RPMI7951 (cell line): ENCODE measurements around the gene TSPEAR. TPM values are rescaled to one million over a fixed set of nuclear protein-coding genes. Genes with fewer than 3 reads are reported as not detected.

Experiments used
- DNase-seq: peaks from one replicate; pipeline ENCODE4 v3.0.0-alpha.2; 2012; ENCODE audit warnings: low read depth
- total RNA-seq: library from RNA; depleted of rRNA; stranded (reverse); fragments of >200 nt; shearing (Covaris generic); gene quantifications from 2 replicates; pipeline ENCODE4 v1.2.3, GENCODE V29; 2014

TSPEAR gene
- total RNA-seq, 1 experiment from 2014 or later: not detected

DNA sequence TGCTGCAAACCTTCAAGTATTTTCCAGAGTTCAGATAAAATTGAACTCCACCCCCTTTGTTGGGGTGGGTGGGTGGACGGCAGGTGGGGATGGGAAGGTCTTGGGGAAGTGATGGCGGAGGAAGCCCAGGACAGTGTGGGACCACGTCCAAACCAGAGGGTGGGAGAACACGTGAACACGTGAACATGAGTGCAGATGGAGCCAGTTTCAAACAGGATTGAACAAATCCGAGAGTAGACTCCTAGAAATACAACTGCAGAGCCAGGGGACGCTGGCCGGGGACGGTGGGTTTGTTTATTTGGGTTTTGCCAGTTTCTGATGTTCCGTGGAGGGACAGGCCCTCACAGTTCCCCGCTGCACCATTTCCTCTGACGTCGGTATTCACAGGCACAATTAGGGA, 163.0 kb downstream of the TSPEAR start:
- DNase-seq: no peak

DNA sequence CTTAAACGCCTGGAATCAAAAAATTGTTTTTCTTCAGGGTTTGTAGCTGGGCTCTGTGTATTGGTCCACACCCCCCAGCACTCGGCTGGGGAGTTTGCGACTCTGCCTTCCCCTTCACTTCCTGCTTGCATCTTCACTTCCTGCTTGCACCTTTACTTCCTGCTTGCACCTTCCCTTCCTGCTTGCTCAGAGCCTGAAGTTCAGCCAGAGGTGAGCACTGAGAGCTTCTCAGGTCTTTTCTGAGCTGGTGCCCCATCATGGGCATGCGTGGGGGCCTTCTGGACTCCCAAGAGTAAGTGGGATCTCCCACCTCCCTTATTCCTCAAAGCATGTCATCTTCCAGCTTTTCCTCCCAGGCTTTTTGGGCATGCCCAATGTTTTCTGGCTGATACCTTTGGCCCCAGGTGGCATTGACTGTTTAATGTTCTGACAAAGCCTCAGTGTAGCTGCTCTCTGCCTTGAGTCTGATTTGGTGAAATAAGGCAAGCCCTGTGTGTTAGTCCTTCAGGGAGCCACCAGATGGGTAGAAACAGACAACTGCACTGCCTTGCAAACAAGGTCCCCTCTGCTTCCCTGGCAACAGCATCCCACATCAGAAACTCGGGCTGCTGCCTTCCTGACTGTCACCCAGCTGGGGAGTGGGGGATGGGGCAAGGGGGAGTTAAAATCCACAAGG, 163.6 kb downstream of the TSPEAR start:
- DNase-seq: no peak

DNA sequence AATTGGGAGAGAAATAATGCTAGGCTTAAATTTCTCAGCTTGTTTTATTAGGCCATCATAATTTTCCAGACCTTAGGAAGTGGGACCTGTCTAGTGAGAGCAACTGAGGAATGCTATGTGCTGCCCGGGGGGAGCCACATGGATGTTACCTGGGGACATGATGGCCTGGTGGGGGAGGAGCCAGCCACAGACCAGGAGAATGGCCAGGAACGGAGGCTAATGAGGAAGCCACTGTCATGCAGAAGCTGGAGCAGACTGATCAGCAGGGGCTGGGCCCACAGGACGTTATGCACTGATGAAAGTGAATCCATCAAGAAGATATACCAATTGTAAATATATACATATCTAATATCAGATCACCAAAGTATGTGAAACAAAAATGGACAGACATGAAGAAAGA, 166.8 kb downstream of the TSPEAR start:
- DNase-seq: no peak

DNA sequence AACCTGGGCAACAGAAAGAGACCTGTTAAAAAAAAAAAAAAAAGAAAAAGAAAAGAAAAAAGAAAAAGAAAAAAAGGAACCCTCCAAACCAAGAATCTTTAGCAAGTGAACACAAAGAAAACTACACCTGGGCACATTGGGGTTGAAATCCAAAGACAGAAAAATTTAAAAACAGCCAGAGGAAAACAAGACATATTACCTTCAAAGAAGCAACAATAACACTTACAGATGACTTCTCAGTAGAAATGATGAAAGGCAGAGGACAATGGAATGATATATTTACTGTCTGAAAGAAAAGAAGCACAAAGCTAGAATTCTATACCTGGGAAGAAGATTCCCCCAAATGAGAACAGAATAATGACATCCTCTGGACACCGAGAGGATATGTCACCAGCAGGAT, 168.7 kb downstream of the TSPEAR start:
- no peak for DNase-seq

DNA sequence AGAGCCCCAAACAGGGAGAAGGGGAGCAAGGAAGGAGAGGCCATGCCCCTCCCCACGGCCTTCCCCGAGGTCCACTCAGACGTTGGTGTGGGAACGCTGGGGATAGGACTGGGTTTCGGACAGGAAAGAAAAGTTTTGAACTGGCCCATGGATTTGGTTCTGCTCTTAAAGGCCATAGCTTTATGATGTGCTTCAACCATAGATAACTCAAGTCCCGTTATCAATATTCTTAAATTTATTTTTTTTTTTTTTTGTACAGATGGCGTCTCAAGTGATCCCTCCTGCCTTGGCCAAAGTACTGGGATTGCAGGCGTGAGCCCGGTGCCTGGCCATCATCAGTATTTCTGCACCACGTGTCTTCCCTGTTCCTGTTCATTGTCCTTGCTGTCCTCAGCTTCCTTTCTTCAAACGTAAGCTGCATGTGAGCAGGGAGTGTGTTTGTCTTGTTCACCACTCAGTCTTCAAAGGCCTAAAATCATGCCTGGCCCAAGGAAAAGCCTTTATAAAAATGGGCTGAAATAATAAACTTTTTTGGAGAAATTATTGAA, 170.6 kb downstream of the TSPEAR start:
- no peak for DNase-seq

DNA sequence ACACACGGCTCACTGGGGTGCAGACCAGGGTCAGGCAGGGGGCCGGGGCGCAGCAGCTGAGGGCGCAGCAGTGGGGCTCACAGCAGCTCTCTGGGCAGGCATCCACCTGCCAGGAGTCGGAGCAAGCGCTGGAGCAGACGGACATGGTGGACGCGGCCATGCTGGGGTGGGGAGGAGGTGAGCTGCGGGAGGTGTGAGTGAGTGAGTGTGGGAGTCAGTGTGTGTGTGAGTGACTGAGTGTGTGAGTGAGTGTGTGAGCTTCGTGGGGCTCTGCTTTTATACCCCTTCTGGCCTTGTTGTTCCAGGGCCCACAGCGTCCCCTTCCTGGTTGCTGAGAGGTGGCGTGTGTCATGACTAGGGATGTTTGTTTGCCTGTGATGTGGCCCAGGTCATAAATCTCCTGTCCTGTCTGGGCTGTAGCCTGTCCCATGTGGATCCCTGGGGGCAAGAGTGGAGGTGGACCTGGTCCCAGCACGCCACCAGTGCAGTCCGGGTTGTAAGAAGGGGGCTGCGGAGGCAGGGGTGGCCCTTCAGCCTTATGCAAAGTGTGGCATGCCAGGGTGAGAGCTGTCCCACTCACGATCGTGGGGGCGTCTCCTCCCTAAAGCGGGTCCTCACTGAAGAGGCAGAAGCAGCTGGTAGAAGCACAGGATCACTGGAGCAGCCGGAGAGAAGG, 171.2 kb downstream of the TSPEAR start, which contains the start of gene KRTAP10-1:
KRTAP10-1 (minus strand) TSS at position 205 of the 676 bp plus-strand sequence; CDS start at position 160, 45 bp downstream.
- DNase-seq: no peak

DNA sequence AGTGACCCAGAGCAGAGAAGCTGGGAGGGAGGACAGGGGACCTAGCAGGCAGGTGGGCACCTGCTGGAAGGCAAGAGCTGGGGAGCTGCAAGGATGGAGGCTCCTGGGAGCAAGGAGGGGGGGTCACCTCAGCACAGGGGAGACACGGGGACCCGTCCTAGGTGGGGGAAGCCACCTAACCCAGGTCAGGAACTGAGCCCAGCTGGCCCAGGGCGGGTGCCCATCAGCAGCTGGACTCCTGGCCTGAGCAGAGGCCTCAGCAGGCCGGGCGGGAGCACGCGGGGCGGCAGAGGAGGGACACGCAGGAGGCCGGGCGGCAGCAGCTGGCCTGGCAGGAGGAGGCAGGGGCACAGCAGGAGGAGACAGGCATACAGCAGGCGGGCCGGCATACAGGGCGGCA, 172.3 kb downstream of the TSPEAR start:
- DNase-seq: no peak

DNA sequence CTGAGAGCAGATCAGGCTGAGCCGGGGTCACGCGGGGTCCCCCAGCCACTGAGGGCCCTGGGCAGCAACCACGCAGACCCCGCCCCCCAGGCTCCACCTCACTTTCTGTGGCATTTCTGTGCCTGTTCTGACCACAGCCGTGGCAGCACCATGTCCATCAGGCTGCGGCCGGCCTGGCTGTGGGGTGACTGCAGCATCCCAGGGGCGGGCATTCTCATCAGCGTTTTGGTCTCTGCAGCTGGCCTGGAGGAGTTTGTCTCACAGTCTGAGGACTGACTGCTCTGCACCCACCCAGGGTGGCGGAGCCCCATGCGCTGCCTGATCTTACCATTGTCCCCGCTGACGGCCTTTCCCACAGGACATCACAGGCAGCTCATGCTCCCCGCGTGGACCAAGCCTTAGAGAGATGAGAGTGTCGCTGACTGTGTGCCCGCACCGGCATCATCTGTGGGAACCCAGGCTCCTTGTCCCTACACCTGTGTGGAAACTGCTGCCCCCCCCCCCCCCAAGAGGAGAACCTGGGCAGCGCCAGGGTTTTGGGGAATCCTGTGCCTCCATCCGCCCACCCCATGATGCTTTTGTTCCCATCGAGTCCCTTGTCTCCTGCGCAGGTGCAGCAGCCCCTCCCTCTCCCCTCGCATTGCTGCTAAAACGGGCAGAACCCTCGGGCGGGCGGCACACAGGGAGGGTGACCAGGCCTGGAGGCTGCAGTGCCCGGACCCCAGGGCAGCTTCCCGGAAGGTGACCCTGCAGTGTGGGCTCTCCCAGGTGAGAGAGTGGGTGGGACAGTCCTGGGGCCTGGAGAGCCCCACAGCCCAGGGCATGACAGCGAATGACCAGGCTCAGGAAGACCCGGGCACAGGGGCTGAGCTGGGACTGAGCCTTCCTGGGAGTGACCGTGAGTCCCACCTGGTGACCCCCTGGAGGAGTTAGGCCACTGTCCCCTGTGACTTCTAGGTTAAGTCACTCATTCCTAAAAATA, 173.2 kb downstream of the TSPEAR start:
- no peak for DNase-seq

DNA sequence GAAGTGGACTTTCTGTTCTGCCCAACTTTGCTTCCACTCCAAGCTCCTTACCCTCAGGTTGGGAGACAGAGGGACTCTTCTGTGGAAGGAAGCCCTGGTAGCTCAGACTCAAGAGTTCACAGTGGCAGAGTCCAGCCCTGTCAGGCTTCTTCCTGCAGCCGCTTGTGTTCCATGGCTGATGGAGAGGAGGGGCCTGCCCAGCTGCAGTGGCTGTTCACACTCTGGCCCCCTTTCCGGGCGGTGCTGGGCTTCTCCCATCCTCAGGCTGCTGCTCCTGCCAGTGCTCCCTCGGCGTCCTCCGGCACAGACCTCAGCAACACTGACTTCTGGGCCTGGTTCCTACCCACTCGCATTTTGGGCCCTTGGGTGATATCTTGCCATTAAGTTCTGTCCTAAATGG, 175.4 kb downstream of the TSPEAR start:
- no peak for DNase-seq

DNA sequence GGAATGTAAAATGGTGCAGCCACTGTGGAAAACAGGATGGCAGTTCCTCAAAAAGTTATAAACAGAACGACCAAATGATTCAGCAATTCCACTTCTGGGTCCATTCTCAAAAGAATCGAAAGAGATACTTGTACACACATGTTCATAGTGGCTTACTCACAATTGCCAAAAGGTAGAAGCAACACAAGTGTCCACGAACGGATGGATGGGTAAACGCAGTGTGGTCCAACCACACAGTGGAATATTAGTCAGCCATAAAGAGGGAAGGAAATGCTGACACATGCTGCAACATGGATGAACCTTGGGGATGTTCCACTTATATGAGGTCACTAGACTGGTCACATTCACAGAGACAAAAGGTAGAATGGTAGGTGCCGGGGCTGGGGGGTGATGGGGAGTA, 176.7 kb downstream of the TSPEAR start:
- no peak for DNase-seq

DNA sequence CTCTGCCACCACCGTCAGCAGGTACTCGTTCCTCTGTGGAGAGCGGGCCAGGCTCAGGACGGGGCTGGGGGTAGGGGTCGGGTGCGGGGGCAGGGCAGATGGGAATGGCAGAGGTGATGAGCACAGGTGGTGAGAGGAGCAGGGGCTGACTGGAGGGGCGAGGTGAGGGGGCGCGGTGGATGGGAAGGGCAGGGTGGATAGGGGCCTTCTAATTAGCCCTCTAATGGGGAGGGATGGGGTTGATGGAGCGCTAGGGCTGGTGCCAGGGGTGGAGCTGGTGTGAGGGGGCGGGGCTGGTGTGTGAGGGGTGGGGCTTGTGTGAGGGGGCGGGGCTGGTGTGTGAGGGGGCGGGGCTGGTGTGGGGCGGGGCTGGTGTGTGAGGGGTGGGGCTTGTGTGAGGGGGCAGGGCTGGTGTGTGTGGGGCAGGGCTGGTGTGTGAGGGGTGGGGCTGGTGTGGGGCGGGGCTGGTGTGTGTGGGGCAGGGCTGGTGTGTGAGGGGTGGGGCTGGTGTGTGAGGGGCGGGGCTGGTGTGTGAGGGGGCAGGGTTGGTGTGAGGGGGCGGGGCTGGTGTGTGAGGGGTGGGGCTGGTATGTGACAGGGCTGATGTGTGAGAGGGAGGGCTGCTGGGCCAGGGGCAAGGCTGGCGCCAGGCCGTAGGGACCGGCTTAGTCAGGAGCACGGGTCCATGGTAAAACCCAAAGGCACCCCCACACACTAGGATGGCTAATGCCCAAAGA, 177.3 kb downstream of the TSPEAR start:
- DNase-seq: no peak

DNA sequence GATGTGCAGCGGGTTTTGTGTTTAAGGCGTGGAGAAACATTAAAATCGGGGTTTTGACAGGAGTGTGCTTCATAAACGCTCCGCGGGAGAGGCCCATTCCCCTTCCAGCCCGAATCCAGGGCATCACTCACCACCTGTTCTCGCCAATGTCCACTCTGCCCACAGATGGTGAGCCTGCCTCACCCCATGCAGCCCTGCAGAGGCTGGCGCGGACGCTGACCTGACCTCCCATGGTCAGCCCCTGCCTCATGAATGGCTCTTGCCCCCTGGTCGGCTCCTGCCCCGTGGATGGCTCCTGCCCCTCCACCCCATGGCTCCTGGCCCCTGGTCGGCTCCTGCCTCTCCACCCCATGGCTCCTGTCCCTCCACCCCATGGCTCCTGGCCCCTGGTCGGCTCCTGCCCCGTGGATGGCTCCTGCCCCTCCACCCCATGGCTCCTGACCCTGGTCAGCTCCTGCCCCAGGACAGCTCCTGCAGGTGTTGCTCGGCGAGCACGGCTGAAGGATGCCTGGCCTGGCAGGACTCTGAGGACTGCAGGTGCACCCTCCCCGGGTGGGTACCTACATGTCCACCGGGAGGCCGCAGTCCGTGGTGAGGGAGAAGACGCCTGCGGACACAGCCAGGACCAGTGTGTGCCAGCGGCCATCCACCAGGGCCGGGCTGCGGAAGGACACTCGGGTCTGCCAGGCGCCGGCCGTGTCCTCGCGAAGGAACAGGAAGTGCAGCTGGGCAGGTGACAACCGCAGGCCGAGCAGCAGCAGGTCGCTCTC, 178.1 kb downstream of the TSPEAR start:
- DNase-seq: no peak

DNA sequence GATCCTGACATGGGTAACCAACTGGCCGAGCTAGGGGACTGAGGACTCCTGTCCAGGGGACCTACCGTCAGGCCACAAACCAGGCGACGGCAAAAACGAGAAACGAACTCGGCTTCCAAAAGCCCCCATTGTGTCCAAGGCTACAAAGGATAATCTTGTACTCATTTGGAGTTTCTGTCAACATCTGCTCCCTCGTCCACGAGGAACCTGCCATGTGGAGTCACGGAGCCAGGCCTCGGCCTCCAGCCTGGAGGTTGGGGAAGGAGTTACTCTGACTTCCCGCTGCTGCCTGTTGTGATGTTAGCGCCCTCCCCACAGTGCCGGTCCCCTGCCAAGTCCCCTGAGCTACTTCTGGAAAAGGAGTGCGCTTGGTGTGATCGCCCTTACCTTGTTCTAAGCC, 178.7 kb downstream of the TSPEAR start:
- no peak for DNase-seq

DNA sequence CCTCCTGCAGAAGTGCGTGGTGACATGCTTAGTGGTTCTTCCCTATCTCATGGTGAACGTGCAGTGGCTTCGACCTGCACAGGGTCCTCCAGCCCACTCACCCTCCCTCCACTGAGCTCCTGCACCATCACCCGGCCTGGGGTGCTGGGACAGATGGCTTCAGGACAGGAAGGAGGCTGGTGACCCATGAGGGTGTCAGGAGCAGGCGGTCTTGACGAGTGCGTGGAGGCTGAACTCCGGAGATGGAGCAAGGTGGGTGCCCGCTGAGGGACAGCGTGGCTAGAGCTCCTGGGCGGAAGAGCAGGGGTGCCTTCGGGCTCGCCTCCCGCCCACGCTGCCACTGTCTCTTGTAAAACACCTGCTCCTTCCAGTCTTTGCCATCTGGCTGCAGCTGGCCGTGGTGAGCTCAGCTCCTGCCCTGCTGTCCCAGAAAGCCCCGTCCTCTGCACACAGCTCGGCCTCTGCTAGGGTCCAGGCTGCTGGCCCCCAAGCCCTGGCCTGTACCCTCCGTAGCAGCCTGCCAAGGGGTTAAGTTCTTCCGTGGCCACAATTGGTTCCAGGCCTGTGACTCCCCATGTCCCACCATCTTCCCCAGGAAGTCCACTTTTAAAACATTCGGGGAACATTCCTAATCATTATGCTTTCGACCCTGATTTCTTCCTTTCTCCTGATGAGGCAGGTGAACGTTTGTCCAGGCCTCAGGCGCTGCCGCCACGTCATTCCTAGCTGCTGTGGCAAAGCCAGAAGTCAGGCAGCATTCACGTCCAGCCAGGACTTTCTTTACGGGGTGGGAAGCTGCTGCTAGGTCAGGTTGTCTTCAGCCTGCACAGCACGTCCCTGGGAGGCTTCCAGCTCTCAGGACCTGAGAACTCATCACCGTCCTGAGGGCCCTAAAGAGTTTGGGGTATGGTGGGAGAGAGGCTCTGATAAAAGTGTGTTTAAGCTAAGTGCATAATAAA, 179.5 kb downstream of the TSPEAR start:
- DNase-seq: no peak

DNA sequence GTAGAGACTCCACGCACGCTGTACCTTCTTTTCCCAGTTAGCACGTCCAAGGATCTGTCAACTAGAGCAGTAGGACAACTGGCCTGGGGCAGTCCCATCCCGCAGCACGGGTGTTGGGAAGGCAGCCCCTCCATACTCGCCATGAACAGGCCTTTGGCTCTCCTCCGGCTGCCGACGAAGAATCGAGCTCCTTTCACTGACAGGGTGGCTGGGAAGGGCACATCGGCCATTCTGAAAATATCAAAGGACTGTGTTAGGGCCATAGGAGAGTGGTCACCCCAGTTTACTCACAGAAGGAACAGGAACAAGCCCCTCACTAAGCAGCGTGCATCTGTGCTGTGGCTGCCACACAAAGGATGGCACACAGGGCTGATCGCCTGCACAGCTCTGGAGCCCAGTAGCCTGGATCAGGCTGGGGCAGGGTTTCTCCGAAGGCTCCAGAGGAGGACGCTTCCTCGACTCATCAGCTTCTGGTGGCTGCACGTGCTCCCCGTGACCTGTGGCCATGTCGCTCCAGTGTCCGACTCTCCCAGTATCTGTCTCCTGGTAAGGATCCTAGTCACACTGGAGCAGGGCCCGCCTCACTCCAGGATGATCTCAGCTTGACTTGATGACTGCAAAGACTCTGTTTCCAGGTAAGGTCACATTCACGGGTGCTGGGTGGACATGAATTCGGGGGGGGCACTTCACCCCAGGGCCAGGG, 180.3 kb downstream of the TSPEAR start:
- no peak for DNase-seq

DNA sequence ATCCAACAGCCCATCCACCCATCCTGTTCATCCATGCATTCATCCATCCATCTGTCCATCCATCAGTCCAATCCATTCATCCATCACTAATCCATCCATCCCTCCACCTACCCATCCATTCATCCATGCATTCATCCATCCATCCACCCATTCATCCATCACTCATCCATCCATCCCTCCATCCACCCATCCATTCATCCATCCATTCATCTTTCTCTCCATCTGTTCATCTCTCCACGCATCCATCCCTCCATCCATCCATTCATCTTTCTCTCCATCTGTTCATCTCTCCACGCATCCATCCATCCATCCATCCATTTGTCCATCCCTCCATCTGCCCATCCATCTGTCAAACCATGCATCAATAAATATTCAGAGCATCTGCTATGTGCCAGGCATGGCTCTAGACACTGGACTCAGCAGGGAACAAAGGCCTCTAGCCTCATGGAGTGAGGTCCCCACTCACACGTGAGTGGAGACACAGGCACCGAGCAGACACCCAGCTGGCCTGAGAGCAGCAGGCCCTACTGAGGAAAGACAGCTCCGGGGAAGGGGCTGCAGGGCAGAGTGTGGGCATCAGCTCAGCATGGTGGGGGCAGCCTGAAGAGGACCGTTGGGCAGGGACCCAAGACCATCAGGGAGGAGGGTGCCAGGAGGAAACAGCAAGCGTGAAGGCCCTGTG, 181.0 kb downstream of the TSPEAR start:
- DNase-seq: no peak

DNA sequence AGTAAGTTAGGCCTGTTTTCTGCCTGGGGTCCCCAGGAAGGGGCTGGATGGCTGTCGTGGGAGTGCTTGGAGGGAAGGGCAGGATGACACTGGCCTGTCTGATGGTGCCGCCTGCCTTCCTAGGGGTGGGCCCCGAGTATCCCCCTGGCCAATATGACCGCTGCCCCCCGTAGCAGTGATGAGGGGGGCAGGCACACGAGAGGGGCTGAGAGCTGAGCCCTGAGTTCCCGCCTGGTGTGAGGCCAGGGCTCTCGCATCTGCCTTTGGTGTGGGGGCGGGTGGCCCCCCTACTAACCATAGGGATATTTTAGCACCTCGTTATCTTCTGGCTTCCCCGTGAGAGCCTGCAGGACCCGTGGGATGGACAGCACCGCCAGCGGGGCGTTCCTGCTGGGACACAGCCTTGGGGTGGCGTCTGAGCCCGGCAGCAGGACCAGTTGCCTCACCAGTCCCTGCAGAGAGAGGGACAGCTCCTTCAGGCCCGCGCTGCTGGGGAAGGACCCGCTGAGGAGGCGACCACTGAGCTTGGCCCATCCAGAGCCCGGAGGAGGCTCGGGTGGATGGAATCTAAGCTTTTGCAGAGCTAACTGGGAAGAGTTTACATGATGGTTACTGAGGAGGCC, 181.8 kb downstream of the TSPEAR start:
- no peak for DNase-seq

DNA sequence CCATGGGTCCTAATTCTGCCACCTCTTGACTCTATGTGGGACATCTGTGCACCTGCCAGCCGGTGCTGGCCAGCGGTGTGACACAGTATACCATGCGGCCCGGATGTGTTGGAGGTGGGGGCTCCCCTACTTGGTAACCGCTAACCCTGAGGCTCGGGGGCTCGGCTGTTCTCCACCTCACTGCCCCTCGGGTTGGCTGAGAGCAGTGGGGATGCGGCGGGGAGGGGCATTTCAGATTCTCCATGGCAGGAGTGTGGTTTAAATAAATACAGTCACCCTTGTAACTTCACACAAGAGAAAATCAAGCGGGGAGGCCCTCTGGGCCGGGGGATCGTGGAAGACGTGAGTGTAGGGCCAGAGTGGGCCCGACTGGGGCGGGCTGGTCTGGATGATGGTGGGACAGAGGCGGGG, 182.4 kb downstream of the TSPEAR start:
- no peak for DNase-seq
